BE2C (cell line): ENCODE results near the gene NUP153.
A peak's percentile ranks its signal among the peaks of the same experiment; 100 is the strongest.

Source experiments
- DNase-seq: peaks from one replicate; pipeline ENCODE4 v3.0.0-alpha.2; 2020
- H3K27me3 ChIP-seq: fragments of 250-450 bp; sonication (Bioruptor Pico); 2 replicates; pipeline ENCODE4 v1.5.1; 2020; ENCODE audit warnings: mild to moderate bottlenecking
- H3K36me3 ChIP-seq: fragments of 250-450 bp; sonication (Bioruptor Pico); 2 replicates; pipeline ENCODE4 v1.5.1; 2020; ENCODE audit warnings: mild to moderate bottlenecking
- H3K4me1 ChIP-seq: fragments of 250-450 bp; sonication (Bioruptor Pico); 2 replicates; pipeline ENCODE4 v1.5.1; 2020
- H3K4me3 ChIP-seq: 2 replicates; pipeline ENCODE4 v1.5.1; 2011; ENCODE audit warnings: low read depth, low read length
- H3K9me3 ChIP-seq: fragments of 250-450 bp; sonication (Bioruptor Pico); 2 replicates; pipeline ENCODE4 v1.5.1; 2020
- TF ChIP-seq, protein P1 (sequence below): IDR thresholded peaks from 2 replicates; pipeline ENCODE4 v1.5.1; 2012; ENCODE audit warnings: mild to moderate bottlenecking, low read depth, low read length

Gene NUP153

GRCh38 chr6:17705778-17706579, 746 bp downstream of the NUP153 start:
- Histone ChIP-seq H3K36me3 (no peaks in the 10 kb centered on the region), H3K4me1 (peaks cover 8% of the 10 kb centered on the region), H3K4me3 (peak overlapping the region; percentile 75), H3K27me3 (no peaks in the 10 kb centered on the region), H3K9me3 (no peaks in the 10 kb centered on the region)
- peak; percentile 66 for DNase-seq
- TF ChIP-seq, protein P1, sequence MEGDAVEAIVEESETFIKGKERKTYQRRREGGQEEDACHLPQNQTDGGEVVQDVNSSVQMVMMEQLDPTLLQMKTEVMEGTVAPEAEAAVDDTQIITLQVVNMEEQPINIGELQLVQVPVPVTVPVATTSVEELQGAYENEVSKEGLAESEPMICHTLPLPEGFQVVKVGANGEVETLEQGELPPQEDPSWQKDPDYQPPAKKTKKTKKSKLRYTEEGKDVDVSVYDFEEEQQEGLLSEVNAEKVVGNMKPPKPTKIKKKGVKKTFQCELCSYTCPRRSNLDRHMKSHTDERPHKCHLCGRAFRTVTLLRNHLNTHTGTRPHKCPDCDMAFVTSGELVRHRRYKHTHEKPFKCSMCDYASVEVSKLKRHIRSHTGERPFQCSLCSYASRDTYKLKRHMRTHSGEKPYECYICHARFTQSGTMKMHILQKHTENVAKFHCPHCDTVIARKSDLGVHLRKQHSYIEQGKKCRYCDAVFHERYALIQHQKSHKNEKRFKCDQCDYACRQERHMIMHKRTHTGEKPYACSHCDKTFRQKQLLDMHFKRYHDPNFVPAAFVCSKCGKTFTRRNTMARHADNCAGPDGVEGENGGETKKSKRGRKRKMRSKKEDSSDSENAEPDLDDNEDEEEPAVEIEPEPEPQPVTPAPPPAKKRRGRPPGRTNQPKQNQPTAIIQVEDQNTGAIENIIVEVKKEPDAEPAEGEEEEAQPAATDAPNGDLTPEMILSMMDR = 0 out of 2 replicates have a peak, but pooled peaks have one; percentile 5

DNA sequence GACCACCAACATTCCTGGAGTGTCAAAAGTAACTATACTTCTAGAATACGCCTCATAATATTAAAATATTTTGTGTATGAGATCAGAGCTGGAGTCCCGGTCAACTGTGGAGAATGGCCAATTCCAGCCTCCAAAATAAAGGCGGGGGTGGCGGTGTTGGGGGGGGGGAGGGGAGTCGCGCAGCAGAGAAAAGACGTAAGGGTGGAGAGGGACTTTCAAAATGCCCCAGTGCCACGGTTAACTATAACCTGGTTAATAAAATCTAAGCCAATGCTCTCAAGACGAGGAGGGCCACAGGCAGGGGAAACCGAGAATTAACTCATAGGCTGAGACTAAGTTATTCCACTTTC, 1.3 kb downstream of the NUP153 start:
- H3K4me1 ChIP-seq = peaks cover 8% of the 10 kb centered on the region
- H3K27me3 ChIP-seq = no peaks in the 10 kb centered on the region
- H3K9me3 ChIP-seq = no peaks in the 10 kb centered on the region
- H3K4me3 ChIP-seq = peak overlapping the region; percentile 75
- TF ChIP-seq, protein P1 = no peak
- H3K36me3 ChIP-seq = no peaks in the 10 kb centered on the region
- DNase-seq = peak; percentile 20

DNA sequence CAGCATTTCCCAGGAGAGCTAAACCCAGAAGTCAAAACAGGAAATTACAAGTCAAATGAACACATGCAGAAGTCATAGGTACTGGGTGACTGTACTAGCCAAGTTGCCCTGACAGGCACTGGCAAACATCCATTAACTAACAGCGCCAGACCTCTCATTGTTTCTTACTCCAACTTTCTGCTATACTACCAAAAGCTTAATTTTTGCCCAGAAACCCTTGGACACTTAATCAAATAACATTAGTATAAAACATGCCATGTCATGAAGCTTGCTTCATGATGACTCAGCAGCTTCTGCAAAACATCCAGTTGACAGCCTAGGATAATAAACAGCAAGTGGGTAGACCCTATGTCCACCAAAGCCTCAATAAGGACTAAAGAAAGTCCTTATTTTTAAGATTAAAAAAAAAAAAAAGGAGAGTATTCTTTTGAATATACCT, 3.5 kb downstream of the NUP153 start:
- H3K4me1 ChIP-seq = peaks cover 8% of the 10 kb centered on the region
- peak; percentile 60 for DNase-seq
- no peaks in the 10 kb centered on the region for H3K27me3 ChIP-seq

GRCh38 chr6:17700421-17701416, 6.0 kb downstream of the NUP153 start:
- Histone ChIP-seq H3K36me3 (peaks cover 6% of the 10 kb centered on the region; the same call in 1 of the 2 replicates), H3K27me3 (no peaks in the 10 kb centered on the region), H3K4me3 (no peak overlapping the region), H3K9me3 (no peaks in the 10 kb centered on the region), H3K4me1 (peaks cover 8% of the 10 kb centered on the region)
- TF ChIP-seq, protein P1 = no peak
- no peak for DNase-seq

More for the DNA sequence above, 3.5 kb downstream of the NUP153 start:
- Histone ChIP-seq H3K4me3 (peak overlapping the region; percentile 75), H3K36me3 (peaks cover 3% of the 10 kb centered on the region; the same call in 1 of the 2 replicates), H3K9me3 (no peaks in the 10 kb centered on the region)
- TF ChIP-seq, protein P1 = no peak

GRCh38 chr6:17691925-17692538, 14.7 kb downstream of the NUP153 start:
- Histone ChIP-seq H3K4me1 (no peaks in the 10 kb centered on the region), H3K9me3 (no peaks in the 10 kb centered on the region), H3K36me3 (peaks cover 16% of the 10 kb centered on the region), H3K27me3 (no peaks in the 10 kb centered on the region), H3K4me3 (no peak overlapping the region)
- DNase-seq = no peak
- TF ChIP-seq, protein P1 = no peak
